Measurements from ENCODE around the gene FRMD4A. TPM values are rescaled to one million over a fixed set of nuclear protein-coding genes. Genes with fewer than 3 reads are reported as not detected.

The FRMD4A gene
- total and polyA plus RNA-seq, 2 experiments from 2014 or later = 5.4 to 10.3 TPM

- TF ChIP-seq, protein P1, sequence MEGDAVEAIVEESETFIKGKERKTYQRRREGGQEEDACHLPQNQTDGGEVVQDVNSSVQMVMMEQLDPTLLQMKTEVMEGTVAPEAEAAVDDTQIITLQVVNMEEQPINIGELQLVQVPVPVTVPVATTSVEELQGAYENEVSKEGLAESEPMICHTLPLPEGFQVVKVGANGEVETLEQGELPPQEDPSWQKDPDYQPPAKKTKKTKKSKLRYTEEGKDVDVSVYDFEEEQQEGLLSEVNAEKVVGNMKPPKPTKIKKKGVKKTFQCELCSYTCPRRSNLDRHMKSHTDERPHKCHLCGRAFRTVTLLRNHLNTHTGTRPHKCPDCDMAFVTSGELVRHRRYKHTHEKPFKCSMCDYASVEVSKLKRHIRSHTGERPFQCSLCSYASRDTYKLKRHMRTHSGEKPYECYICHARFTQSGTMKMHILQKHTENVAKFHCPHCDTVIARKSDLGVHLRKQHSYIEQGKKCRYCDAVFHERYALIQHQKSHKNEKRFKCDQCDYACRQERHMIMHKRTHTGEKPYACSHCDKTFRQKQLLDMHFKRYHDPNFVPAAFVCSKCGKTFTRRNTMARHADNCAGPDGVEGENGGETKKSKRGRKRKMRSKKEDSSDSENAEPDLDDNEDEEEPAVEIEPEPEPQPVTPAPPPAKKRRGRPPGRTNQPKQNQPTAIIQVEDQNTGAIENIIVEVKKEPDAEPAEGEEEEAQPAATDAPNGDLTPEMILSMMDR (IDR thresholded peaks at IDR 0.05; ENCODE audit: poor library complexity) = no peak
- TF ChIP-seq EZH2 (IDR thresholded peaks at IDR 0.05; ENCODE audit: borderline replicate concordance) (no peak), EZH2phosphoT487 (IDR thresholded peaks at IDR 0.05; ENCODE audit: low read depth, severe bottlenecking, unreplicated experiment) (no peak)
- Histone ChIP-seq H3K27ac (no peak overlapping the region), H3K4me3 (no peak overlapping the region)
Measured at GRCh38 chr10:13740461-13740860, 590.3 kb downstream of the FRMD4A start.

DNA sequence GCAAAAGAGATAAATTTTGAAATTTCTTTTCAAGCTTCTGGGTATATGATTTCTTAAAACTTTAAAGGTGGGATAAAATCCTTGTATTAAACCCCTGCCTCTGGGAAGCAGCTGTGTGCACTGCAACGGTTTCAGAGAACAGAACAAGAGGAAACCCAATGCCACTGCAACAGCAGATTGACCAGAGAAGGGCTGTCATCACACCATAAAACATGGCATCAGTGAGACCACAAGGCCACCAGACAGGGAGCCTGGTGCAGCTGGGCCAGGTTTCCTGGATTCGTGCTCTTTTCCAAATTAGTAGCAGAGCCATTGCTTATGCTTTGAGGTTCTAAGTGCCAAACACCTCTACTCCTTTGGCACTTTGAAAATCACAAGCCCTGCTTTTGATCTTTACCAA lies 591.5 kb downstream of the FRMD4A start:
- TF ChIP-seq, protein P1 (IDR thresholded peaks at IDR 0.05; ENCODE audit: poor library complexity) = no peak
- no peak for TF ChIP-seq EZH2 (IDR thresholded peaks at IDR 0.05; ENCODE audit: borderline replicate concordance)
- no peak for TF ChIP-seq EZH2phosphoT487 (IDR thresholded peaks at IDR 0.05; ENCODE audit: low read depth, severe bottlenecking, unreplicated experiment)
- 57% methylated on average over 2 of the region's 2 CpGs for WGBS (ENCODE audit: low lambda C conversion rate, missing lambda C conversion rate)

More at GRCh38 chr10:13740461-13740860, 590.3 kb downstream of the FRMD4A start:
- H3K27me3 ChIP-seq = no peaks in the 10 kb centered on the region
- H3K4me1 ChIP-seq (ENCODE audit: insufficient read depth) = no peaks in the 10 kb centered on the region
- H3K9me2 ChIP-seq (replicated peaks; ENCODE audit: insufficient read depth) = no peaks in the 10 kb centered on the region
- no peaks in the 10 kb centered on the region for H4K20me1 ChIP-seq (ENCODE audit: insufficient read depth, poor library complexity, severe bottlenecking)
- H3K79me2 ChIP-seq = no peaks in the 10 kb centered on the region
- H3K4me2 ChIP-seq = no peak overlapping the region
- no peaks in the 10 kb centered on the region for H3K36me3 ChIP-seq (replicated peaks; ENCODE audit: insufficient read depth, low read depth)
- no peaks in the 10 kb centered on the region for H3K9me3 ChIP-seq (ENCODE audit: low read depth)
- 66% methylated on average over 4 of the region's 4 CpGs for WGBS (ENCODE audit: low lambda C conversion rate, missing lambda C conversion rate)
- DNase-seq (ENCODE audit: low spot score) = no peak
- no peak overlapping the region for H2AFZ ChIP-seq

GRCh38 chr10:13736506-13736905 lies 594.2 kb downstream of the FRMD4A start:
- Histone ChIP-seq H3K36me3 (replicated peaks; ENCODE audit: insufficient read depth, low read depth) (no peaks in the 10 kb centered on the region), H3K27ac (no peak overlapping the region), H2AFZ (no peak overlapping the region), H3K4me1 (ENCODE audit: insufficient read depth) (no peaks in the 10 kb centered on the region), H3K4me3 (no peak overlapping the region), H3K79me2 (no peaks in the 10 kb centered on the region), H3K9me2 (replicated peaks; ENCODE audit: insufficient read depth) (no peaks in the 10 kb centered on the region), H3K27me3 (no peaks in the 10 kb centered on the region), H3K9me3 (ENCODE audit: low read depth) (no peaks in the 10 kb centered on the region), H3K4me2 (no peak overlapping the region), H4K20me1 (ENCODE audit: insufficient read depth, poor library complexity, severe bottlenecking) (no peaks in the 10 kb centered on the region)
- DNase-seq (ENCODE audit: low spot score) = no peak
- TF ChIP-seq EZH2 (IDR thresholded peaks at IDR 0.05; ENCODE audit: borderline replicate concordance) (no peak), EZH2phosphoT487 (IDR thresholded peaks at IDR 0.05; ENCODE audit: low read depth, severe bottlenecking, unreplicated experiment) (no peak)
- TF ChIP-seq, protein P1 (IDR thresholded peaks at IDR 0.05; ENCODE audit: poor library complexity) = no peak
- WGBS (ENCODE audit: low lambda C conversion rate, missing lambda C conversion rate) = 92% methylated on average over 3 of the region's 3 CpGs

More for the DNA sequence above, 591.5 kb downstream of the FRMD4A start:
- DNase-seq (ENCODE audit: low spot score) = no peak
- Histone ChIP-seq H3K27me3 (no peaks in the 10 kb centered on the region), H3K27ac (no peak overlapping the region), H3K4me3 (no peak overlapping the region), H2AFZ (no peak overlapping the region), H3K4me2 (no peak overlapping the region), H3K9me3 (ENCODE audit: low read depth) (no peaks in the 10 kb centered on the region), H3K79me2 (no peaks in the 10 kb centered on the region), H4K20me1 (ENCODE audit: insufficient read depth, poor library complexity, severe bottlenecking) (no peaks in the 10 kb centered on the region), H3K9me2 (replicated peaks; ENCODE audit: insufficient read depth) (no peaks in the 10 kb centered on the region), H3K36me3 (replicated peaks; ENCODE audit: insufficient read depth, low read depth) (no peaks in the 10 kb centered on the region), H3K4me1 (ENCODE audit: insufficient read depth) (no peaks in the 10 kb centered on the region)

GRCh38 chr10:13734151-13734550 lies 596.6 kb downstream of the FRMD4A start:
- H3K79me2 ChIP-seq = no peaks in the 10 kb centered on the region
- 93% methylated on average over 8 of the region's 8 CpGs for whole genome bisulfite sequencing (ENCODE audit: low lambda C conversion rate, missing lambda C conversion rate)
- peaks cover 6% of the 10 kb centered on the region for H3K4me1 ChIP-seq (ENCODE audit: insufficient read depth)
- no peaks in the 10 kb centered on the region for H3K36me3 ChIP-seq (replicated peaks; ENCODE audit: insufficient read depth, low read depth)
- no peaks in the 10 kb centered on the region for H3K9me3 ChIP-seq (ENCODE audit: low read depth)
- no peaks in the 10 kb centered on the region for H4K20me1 ChIP-seq (ENCODE audit: insufficient read depth, poor library complexity, severe bottlenecking)
- no peaks in the 10 kb centered on the region for H3K27me3 ChIP-seq
- no peak for TF ChIP-seq EZH2phosphoT487 (IDR thresholded peaks at IDR 0.05; ENCODE audit: low read depth, severe bottlenecking, unreplicated experiment)
- TF ChIP-seq, protein P1 (IDR thresholded peaks at IDR 0.05; ENCODE audit: poor library complexity) = no peak
- no peak for TF ChIP-seq EZH2 (IDR thresholded peaks at IDR 0.05; ENCODE audit: borderline replicate concordance)
- no peak overlapping the region for H3K4me3 ChIP-seq
- no peak overlapping the region for H3K27ac ChIP-seq
- H3K9me2 ChIP-seq (replicated peaks; ENCODE audit: insufficient read depth) = no peaks in the 10 kb centered on the region
- no peak overlapping the region for H3K4me2 ChIP-seq
- H2AFZ ChIP-seq = no peak overlapping the region
- no peak for DNase-seq (ENCODE audit: low spot score)

All from hepatocyte (in vitro differentiated cells).